Measurements from ENCODE around the gene ERC2. TPM values are rescaled to one million over a fixed set of nuclear protein-coding genes. Genes with fewer than 3 reads are reported as not detected.
A peak's percentile ranks its signal among the peaks of the same experiment; 100 is the strongest.

Gene ERC2
- total and polyA plus RNA-seq, 8 donors: 1.2 to 4.8 (median 2.3) TPM

DNA sequence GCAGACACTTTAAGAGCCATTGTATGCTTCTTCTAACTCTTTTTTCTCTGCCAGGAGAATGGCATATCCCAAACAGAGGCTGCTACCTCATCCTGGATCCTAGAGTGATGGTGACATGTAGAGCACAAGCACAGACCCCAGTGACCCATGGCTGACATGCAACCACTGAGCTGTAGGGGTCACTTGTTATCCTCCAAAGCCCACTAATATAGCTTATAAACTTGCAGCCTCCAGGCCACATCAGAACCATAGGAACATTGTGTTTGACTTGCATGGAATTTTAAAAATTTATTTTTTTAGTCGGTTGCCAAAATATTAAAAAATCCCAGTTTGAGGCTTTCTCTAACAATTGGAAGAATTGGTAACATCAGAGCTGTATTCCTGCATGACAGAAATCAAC, 698.2 kb downstream of the ERC2 start:
- Histone ChIP-seq H3K9me3 (no peaks in the 10 kb centered on the region), H3K4me1 (peaks cover 0 to 9% (median 3%) of the 10 kb centered on the region in 3 donors), H3K27ac (no peak overlapping the region), H3K4me3 (no peak overlapping the region), H3K27me3 (no peaks in the 10 kb centered on the region), H3K36me3 (no peaks in the 10 kb centered on the region)
- ATAC-seq (no peak), FAIRE-seq (no peak), DNase-seq (no peak)
- 78 to 93% methylated on average over 1 of the region's 1 CpG for WGBS, 2 donors
- intact Hi-C loops (cut with DNase I): no loop called here
- TF ChIP-seq, protein P1, sequence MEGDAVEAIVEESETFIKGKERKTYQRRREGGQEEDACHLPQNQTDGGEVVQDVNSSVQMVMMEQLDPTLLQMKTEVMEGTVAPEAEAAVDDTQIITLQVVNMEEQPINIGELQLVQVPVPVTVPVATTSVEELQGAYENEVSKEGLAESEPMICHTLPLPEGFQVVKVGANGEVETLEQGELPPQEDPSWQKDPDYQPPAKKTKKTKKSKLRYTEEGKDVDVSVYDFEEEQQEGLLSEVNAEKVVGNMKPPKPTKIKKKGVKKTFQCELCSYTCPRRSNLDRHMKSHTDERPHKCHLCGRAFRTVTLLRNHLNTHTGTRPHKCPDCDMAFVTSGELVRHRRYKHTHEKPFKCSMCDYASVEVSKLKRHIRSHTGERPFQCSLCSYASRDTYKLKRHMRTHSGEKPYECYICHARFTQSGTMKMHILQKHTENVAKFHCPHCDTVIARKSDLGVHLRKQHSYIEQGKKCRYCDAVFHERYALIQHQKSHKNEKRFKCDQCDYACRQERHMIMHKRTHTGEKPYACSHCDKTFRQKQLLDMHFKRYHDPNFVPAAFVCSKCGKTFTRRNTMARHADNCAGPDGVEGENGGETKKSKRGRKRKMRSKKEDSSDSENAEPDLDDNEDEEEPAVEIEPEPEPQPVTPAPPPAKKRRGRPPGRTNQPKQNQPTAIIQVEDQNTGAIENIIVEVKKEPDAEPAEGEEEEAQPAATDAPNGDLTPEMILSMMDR (IDR thresholded peaks at IDR 0.05): no peak

- intact Hi-C loops (cut with DNase I): no loop called here
- FAIRE-seq: no peak
Observed at GRCh38 chr3:55766753-55767152, 701.5 kb downstream of the ERC2 start.

DNA sequence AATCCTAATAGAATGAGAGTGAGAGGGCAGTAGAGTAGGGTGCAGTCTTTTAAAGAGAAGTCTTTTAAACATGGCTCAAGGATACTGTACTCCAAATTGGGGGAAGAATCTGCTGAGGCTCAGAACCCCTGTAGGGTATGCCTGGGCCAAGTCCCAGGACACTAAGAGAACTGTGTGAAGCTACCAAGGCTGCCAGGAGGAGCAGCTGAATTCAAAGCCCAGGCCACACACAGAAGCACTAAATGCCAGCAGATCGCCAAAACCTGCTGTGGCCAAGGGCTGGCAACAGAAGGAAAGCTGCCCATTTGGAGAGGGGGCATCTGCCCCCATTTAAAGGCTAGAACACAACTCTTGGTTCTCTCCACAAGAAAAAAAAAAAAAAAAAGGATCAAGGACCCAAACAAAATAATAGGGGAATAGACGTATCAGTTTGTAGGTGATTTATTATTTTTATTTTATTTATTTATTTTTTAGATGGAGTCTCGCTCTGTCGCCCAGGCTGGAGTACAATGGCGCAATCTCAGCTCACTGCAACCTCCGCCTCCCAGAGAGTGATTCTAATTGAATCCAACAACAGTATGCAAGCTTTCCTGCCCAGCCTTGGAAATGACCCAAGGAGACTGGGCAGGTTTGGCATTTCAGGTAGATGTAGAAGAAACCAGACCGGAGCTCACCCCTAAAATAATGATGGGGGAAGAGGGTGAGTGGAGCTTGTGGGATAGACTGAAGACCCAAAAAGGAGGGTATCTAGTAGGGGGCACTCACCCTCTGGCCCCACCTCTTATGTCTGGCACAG, 702.2 kb downstream of the ERC2 start:
- H3K4me1 ChIP-seq: peaks cover 0 to 14% (median 9%) of the 10 kb centered on the region in 3 donors
- peak overlapping the region in 2 of 4 donors; percentile 18 to 21 for H3K4me3 ChIP-seq
- 46% methylated on average over 7 of the region's 7 CpGs for WGBS, 2 donors
- peak overlapping the region in 2 of 4 donors; percentile 60 to 74 for H3K27ac ChIP-seq
- ATAC-seq (peak; percentile 69 to 80 (median 74)), DNase-seq (peak in 3 of 6 donors; percentile 41 to 62 (median 49)), FAIRE-seq (no peak)
- intact Hi-C loops (cut with DNase I): no loop called here
- H3K27me3 ChIP-seq: no peaks in the 10 kb centered on the region
- TF ChIP-seq, protein P1 (IDR thresholded peaks at IDR 0.05): no peak
- no peaks in the 10 kb centered on the region for H3K9me3 ChIP-seq
- H3K36me3 ChIP-seq: no peaks in the 10 kb centered on the region

More at GRCh38 chr3:55766753-55767152, 701.5 kb downstream of the ERC2 start:
- Histone ChIP-seq H3K4me3 (peak overlapping the region in 2 of 4 donors; percentile 18 to 21), H3K36me3 (no peaks in the 10 kb centered on the region), H3K27ac (peak overlapping the region in 2 of 4 donors; percentile 13 to 74), H3K4me1 (peaks cover 0 to 14% (median 9%) of the 10 kb centered on the region in 3 donors), H3K27me3 (no peaks in the 10 kb centered on the region), H3K9me3 (no peaks in the 10 kb centered on the region)
- ATAC-seq (peak; percentile 76 to 88 (median 81)), DNase-seq (peak in 3 of 6 donors; percentile 18 to 43 (median 19))
- TF ChIP-seq, protein P1 (IDR thresholded peaks at IDR 0.05): no peak
- 1 to 5% methylated on average over 1 of the region's 1 CpG for WGBS, 2 donors

GRCh38 chr3:55765398-55765797, 702.9 kb downstream of the ERC2 start:
- Histone ChIP-seq H3K36me3 (no peaks in the 10 kb centered on the region), H3K4me1 (peaks cover under 1 to 14% (median 9%) of the 10 kb centered on the region in 3 donors), H3K27me3 (no peaks in the 10 kb centered on the region), H3K4me3 (peak overlapping the region in 1 of 4 donors; percentile 21), H3K27ac (peak overlapping the region in 2 of 4 donors; percentile 60 to 74), H3K9me3 (no peaks in the 10 kb centered on the region)
- ATAC-seq (no peak), DNase-seq (no peak), FAIRE-seq (no peak)
- intact Hi-C loops (cut with DNase I): no loop called here
- 43 to 50% methylated on average over 7 of the region's 7 CpGs for WGBS, 2 donors
- TF ChIP-seq, protein P1 (IDR thresholded peaks at IDR 0.05): no peak

DNA sequence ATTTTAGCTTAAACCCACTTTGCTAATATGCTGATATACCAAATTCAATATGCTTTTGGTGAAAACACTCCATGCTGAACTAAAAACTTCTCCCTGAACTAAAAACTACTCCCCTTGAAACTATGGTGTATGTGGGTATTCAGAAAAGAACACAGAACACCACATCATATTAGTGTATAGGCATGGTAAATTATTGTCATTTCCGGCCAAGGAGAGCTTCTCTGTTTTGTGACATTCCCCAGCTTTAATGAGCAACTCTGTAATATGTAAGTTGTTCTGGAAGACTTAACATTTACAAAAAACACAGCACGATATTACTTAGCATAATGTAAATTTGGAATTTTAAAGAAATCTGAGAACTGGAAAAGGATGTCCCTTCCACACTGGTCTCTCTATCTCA, 711.3 kb downstream of the ERC2 start:
- intact Hi-C loops (cut with DNase I): no loop called here
- H3K4me3 ChIP-seq: no peak overlapping the region
- H3K36me3 ChIP-seq: no peaks in the 10 kb centered on the region
- no peak overlapping the region for H3K27ac ChIP-seq
- ATAC-seq: no peak
- H3K4me1 ChIP-seq: peaks cover 10 to 16% (median 14%) of the 10 kb centered on the region in 3 donors
- no peaks in the 10 kb centered on the region for H3K9me3 ChIP-seq
- no peak for FAIRE-seq
- WGBS, 2 donors: 83 to 84% methylated on average over 2 of the region's 2 CpGs
- DNase-seq: no peak
- TF ChIP-seq, protein P1 (IDR thresholded peaks at IDR 0.05): no peak
- H3K27me3 ChIP-seq: peaks cover 0 to 4% (median 0%) of the 10 kb centered on the region in 4 donors
